Parathyroid adenoma (tissue), 2 donors: ENCODE data around the gene COX8A.

Source experiments
- H2AFZ ChIP-seq: fragments of 300-600 bp; sonication (generic); one replicate; pipeline ENCODE4 v1.7.0; 2017; ENCODE audit warnings: antibody characterized with exemption, mild to moderate bottlenecking
- H3K27ac ChIP-seq: fragments of 300-600 bp; sonication (generic); one replicate; pipeline ENCODE4 v1.7.0; 2017
- H3K27me3 ChIP-seq: fragments of 300-600 bp; sonication (generic); one replicate; pipeline ENCODE4 v1.7.0; 2017; ENCODE audit warnings: low read length; ENCODE audit not compliant: control insufficient read depth, insufficient read depth
- H3K36me3 ChIP-seq: fragments of 300-600 bp; sonication (generic); one replicate; pipeline ENCODE4 v1.7.0; 2017; ENCODE audit warnings: low read length; ENCODE audit not compliant: control insufficient read depth, insufficient read depth
- H3K4me1 ChIP-seq: fragments of 300-600 bp; sonication (generic); one replicate; pipeline ENCODE4 v1.7.0; 2017; ENCODE audit warnings: control low read depth
- H3K4me2 ChIP-seq: fragments of 300-600 bp; sonication (generic); one replicate; pipeline ENCODE4 v1.7.0; 2017; ENCODE audit warnings: low read length
- H3K4me3 ChIP-seq: fragments of 300-600 bp; sonication (generic); one replicate; pipeline ENCODE4 v1.7.0; 2017; ENCODE audit warnings: low read depth, low read length
- H3K79me2 ChIP-seq: fragments of 300-600 bp; sonication (generic); one replicate; pipeline ENCODE4 v1.7.0; 2017; ENCODE audit warnings: control low read depth
- H3K9ac ChIP-seq: fragments of 300-600 bp; sonication (generic); one replicate; pipeline ENCODE4 v1.7.0; 2017; ENCODE audit warnings: mild to moderate bottlenecking
- H3K9me3 ChIP-seq: fragments of 300-600 bp; sonication (generic); one replicate; pipeline ENCODE4 v1.7.0; 2017; ENCODE audit warnings: low read length; ENCODE audit not compliant: control insufficient read depth
- TF ChIP-seq, protein P1 (sequence below): fragments of 300-600 bp; sonication (generic); IDR thresholded peaks from one replicate; pipeline ENCODE4 v1.7.0; 2017; ENCODE audit warnings: antibody characterized with exemption, mild to moderate bottlenecking
- donor health status: primary hyperparathyroidism.

Gene COX8A

DNA sequence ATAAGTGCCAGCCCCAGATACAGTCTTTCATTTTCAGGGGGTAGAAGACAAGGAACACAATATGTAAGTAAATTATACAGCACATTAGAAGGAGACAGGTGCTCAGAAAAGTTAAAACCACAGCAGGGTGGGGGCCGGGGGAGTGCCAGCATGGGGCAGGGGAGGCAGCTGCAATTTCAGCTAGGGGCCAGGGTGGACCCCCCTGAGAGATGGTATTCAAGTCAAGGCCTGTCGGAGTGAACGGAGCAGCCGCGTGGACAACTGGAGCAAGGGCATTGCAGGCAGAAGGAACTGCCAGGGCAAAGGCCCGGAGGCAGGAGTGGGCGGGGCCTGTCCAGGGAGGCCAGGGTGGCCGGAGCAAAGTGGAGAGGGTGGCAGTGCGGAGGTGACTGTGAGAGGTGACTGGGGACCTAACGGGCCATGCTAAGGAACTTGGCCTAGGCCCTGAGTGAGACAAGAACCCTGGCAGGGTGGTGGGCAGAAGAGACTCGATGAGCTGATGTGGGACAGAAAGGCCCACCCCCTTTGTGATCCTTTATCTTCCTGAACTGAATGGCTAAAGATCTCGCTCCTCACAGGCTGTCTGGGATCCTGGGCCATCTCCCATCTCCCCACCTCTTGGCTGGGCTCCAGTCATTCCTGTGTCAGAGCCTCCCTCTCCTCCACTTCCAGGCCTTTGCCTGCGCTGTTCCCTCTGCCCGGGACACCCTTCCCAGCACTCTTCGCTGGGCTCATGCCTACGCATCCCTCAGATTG, 38.9 kb downstream of the COX8A start:
- H3K4me3 ChIP-seq, result no peak overlapping the region
- no peak overlapping the region for H3K4me2 ChIP-seq
- H3K79me2 ChIP-seq, result no peaks in the 10 kb centered on the region
- no peaks in the 10 kb centered on the region for H3K36me3 ChIP-seq
- no peak overlapping the region for H2AFZ ChIP-seq
- H3K9ac ChIP-seq, result no peak overlapping the region
- H3K9me3 ChIP-seq, result no peaks in the 10 kb centered on the region
- no peaks in the 10 kb centered on the region for H3K27me3 ChIP-seq
- TF ChIP-seq, protein P1, sequence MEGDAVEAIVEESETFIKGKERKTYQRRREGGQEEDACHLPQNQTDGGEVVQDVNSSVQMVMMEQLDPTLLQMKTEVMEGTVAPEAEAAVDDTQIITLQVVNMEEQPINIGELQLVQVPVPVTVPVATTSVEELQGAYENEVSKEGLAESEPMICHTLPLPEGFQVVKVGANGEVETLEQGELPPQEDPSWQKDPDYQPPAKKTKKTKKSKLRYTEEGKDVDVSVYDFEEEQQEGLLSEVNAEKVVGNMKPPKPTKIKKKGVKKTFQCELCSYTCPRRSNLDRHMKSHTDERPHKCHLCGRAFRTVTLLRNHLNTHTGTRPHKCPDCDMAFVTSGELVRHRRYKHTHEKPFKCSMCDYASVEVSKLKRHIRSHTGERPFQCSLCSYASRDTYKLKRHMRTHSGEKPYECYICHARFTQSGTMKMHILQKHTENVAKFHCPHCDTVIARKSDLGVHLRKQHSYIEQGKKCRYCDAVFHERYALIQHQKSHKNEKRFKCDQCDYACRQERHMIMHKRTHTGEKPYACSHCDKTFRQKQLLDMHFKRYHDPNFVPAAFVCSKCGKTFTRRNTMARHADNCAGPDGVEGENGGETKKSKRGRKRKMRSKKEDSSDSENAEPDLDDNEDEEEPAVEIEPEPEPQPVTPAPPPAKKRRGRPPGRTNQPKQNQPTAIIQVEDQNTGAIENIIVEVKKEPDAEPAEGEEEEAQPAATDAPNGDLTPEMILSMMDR, result no peak
- H3K27ac ChIP-seq, result no peak overlapping the region
- H3K4me1 ChIP-seq, result no peaks in the 10 kb centered on the region

DNA sequence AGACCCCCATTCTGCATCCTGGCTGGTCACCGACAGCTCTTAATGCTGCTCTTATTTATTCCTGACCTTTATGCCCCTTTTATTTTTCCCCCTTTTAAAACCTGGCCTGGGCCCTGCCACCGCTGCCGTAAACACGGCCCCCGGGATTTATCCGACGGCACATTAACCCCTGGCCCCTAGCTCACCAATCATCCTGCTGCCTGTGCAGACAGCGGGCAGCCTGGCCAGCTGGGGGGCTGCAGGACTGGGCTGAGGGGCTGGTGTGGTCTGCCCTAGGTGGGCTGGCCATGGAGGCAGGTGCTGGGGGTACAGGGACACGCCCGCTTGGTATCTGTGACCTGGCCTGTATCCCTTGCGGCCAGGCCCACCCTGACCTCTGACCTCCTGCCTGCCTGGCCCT, 39.9 kb downstream of the COX8A start:
- Histone ChIP-seq H3K9ac (no peak overlapping the region), H3K36me3 (no peaks in the 10 kb centered on the region), H3K79me2 (no peaks in the 10 kb centered on the region), H3K27ac (no peak overlapping the region), H2AFZ (no peak overlapping the region), H3K4me3 (no peak overlapping the region), H3K4me1 (no peaks in the 10 kb centered on the region), H3K9me3 (no peaks in the 10 kb centered on the region), H3K4me2 (no peak overlapping the region), H3K27me3 (no peaks in the 10 kb centered on the region)
- TF ChIP-seq, protein P1, result no peak

DNA sequence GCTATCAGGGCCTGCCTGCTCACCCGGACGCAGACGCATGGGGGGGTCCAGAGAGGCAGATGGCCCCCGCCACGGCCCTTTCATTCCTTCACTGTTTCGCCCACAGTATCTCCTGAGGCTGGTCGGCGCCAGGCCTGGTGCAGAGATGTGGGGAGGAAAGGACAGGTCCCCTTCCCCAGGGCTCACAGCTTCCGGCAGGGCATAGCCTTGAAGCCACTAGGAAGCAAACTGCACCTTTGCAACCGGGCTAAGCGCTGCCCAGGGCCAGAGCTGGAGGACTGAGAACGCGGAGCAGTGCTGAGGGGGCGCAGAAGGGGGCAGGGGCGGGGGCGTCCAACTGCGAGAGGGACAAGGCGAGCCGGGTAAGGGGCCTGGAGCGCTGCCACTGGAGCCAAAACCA, 41.1 kb downstream of the COX8A start:
- H3K4me3 ChIP-seq, result no peak overlapping the region
- H3K27me3 ChIP-seq, result no peaks in the 10 kb centered on the region
- TF ChIP-seq, protein P1, result no peak
- no peak overlapping the region for H3K27ac ChIP-seq
- H3K4me1 ChIP-seq, result no peaks in the 10 kb centered on the region
- no peaks in the 10 kb centered on the region for H3K9me3 ChIP-seq
- H2AFZ ChIP-seq, result no peak overlapping the region
- no peaks in the 10 kb centered on the region for H3K79me2 ChIP-seq
- no peaks in the 10 kb centered on the region for H3K36me3 ChIP-seq
- H3K9ac ChIP-seq, result no peak overlapping the region
- no peak overlapping the region for H3K4me2 ChIP-seq

DNA sequence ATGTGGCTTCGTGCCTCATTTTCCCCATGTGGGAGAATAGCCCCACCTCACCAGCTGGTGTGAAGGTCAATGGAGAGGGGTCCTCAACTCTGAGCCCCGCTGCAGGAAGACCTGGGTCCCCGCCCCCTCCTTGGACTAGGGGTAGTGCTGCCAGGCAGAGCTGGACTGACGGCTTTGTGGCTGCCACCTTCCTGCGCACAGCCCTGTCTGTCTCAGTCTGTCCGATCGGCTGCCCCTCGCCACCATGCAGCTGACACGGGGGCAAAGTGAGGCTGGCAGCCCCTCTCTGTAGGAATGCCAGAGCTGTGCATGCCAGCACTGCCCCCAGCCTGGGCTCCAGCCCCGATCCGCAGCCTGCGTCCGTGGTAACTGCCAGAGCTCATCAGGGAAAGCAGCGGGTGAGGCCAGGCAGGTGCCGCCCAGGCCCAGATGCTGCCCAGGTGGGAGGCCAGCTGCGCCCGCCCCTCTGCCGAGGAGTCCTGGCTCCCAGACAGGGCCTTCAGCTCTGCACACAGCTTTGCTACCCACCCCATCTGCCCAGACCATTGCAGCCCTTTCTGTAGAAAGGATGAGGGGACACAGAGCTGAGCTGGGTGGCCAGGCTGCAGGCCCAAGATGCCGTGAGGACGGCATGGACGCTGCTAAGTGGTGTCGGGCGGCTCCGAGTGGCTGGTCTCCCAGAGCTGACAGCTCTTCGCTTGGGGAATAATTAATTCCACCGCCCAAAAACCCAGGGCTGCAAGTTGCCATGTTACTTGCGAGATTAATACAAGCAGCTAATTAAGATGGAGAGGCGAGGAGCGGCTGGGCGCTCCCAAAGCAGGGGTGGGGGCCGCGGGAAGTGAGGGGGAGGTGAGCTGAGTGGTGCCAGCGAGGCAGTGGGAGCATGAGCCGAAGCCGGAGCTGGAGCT, 41.8 kb downstream of the COX8A start:
- no peak overlapping the region for H3K4me3 ChIP-seq
- TF ChIP-seq, protein P1, result no peak
- no peak overlapping the region for H3K27ac ChIP-seq
- H3K9ac ChIP-seq, result no peak overlapping the region
- H3K9me3 ChIP-seq, result no peaks in the 10 kb centered on the region
- no peaks in the 10 kb centered on the region for H3K4me1 ChIP-seq
- no peak overlapping the region for H3K4me2 ChIP-seq
- H3K36me3 ChIP-seq, result no peaks in the 10 kb centered on the region
- H2AFZ ChIP-seq, result no peak overlapping the region
- no peaks in the 10 kb centered on the region for H3K27me3 ChIP-seq
- H3K79me2 ChIP-seq, result no peaks in the 10 kb centered on the region
